Liver (tissue), 9 donors: Measurements from ENCODE around the gene LDAH. TPM values are rescaled to one million over a fixed set of nuclear protein-coding genes. Genes with fewer than 3 reads are reported as not detected.

Experiments used
- DNase-seq: peaks from one replicate; pipeline ENCODE4 v3.0.0-alpha.2; 2017; ENCODE audit warnings: low spot score
- H3K27ac ChIP-seq, 2 donors: one replicate each; pipeline ENCODE4 v1.7.0; 2013; ENCODE audit warnings: inconsistent platforms in 2 of 2, low read length in 2 of 2, control low read depth in 1 of 2, low read depth in 1 of 2, mild to moderate bottlenecking in 1 of 2
- H3K27me3 ChIP-seq, 4 donors: one replicate each; pipeline versions ENCODE4 v1.6.1 to v1.7.0; 2013; ENCODE audit warnings: low read length in 3 of 4, inconsistent platforms in 1 of 4, mild to moderate bottlenecking in 1 of 4, moderate library complexity in 1 of 4; ENCODE audit not compliant: control insufficient read depth in 4 of 4, insufficient read depth in 4 of 4
- H3K36me3 ChIP-seq, 4 donors: one replicate each; pipeline versions ENCODE4 v1.6.1 to v1.7.0; 2013; ENCODE audit warnings: low read length in 3 of 4, mild to moderate bottlenecking in 3 of 4, low read depth in 1 of 4, moderate library complexity in 1 of 4; ENCODE audit not compliant: control insufficient read depth in 4 of 4, insufficient read depth in 3 of 4
- H3K4me1 ChIP-seq, 4 donors: one replicate each; pipeline versions ENCODE4 v1.6.1 to v1.7.0; 2013; ENCODE audit warnings: low read length in 3 of 4, mild to moderate bottlenecking in 3 of 4, moderate library complexity in 1 of 4; ENCODE audit not compliant: control insufficient read depth in 4 of 4, insufficient read depth in 4 of 4
- H3K4me3 ChIP-seq, 3 donors: one replicate each; pipeline versions ENCODE4 v1.6.1 to v1.7.0; 2013; ENCODE audit warnings: low read length in 3 of 3, control low read depth in 1 of 3, low read depth in 1 of 3, mild to moderate bottlenecking in 1 of 3
- H3K9ac ChIP-seq, 2 donors: one replicate each; pipeline ENCODE4 v1.7.0; 2013; ENCODE audit warnings: low read length in 2 of 2, mild to moderate bottlenecking in 2 of 2, moderate library complexity in 2 of 2, control low read depth in 1 of 2, low read depth in 1 of 2
- H3K9me3 ChIP-seq, 4 donors: one replicate each; pipeline versions ENCODE4 v1.6.1 to v1.7.0; 2013; ENCODE audit warnings: low read length in 3 of 4; ENCODE audit not compliant: control insufficient read depth in 4 of 4
- EGR1 ChIP-seq, 2 donors: IDR thresholded peaks; 2 replicates each; pipeline ENCODE4 v1.6.1; 2016 to 2018; ENCODE audit warnings: antibody characterized with exemption in 2 of 2, low read depth in 2 of 2
- FOXA1 ChIP-seq: IDR thresholded peaks from 2 replicates; pipeline ENCODE4 v1.6.1; 2016; ENCODE audit warnings: antibody characterized with exemption
- FOXA2 ChIP-seq: IDR thresholded peaks from 2 replicates; pipeline ENCODE4 v1.6.1; 2016; ENCODE audit warnings: antibody characterized with exemption
- GABPA ChIP-seq, 2 donors: IDR thresholded peaks in 1 of 2; conservative IDR thresholded peaks in 1 of 2; 2 replicates each; pipeline ENCODE4 v1.6.1; 2016; ENCODE audit warnings: antibody characterized with exemption in 2 of 2, mild to moderate bottlenecking in 1 of 2, moderate library complexity in 1 of 2
- HNF4A ChIP-seq, 2 donors: conservative IDR thresholded peaks; 2 replicates each; pipeline ENCODE4 v1.6.1; 2016; ENCODE audit warnings: antibody characterized with exemption in 2 of 2, mild to moderate bottlenecking in 2 of 2
- HNF4G ChIP-seq: IDR thresholded peaks from 2 replicates; pipeline ENCODE4 v1.6.1; 2016; ENCODE audit warnings: antibody characterized with exemption
- JUND ChIP-seq, 2 donors: IDR thresholded peaks; 2 replicates each; pipeline ENCODE4 v1.6.1; 2016; ENCODE audit warnings: antibody characterized with exemption in 2 of 2
- NR2F2 ChIP-seq: IDR thresholded peaks from 2 replicates; pipeline ENCODE4 v1.6.1; 2016; ENCODE audit warnings: antibody characterized with exemption
- RAD21 ChIP-seq, 2 donors: IDR thresholded peaks; 2 replicates each; pipeline ENCODE4 v1.6.1; 2016; ENCODE audit warnings: antibody characterized with exemption in 2 of 2, mild to moderate bottlenecking in 2 of 2
- RXRA ChIP-seq, 2 donors: IDR thresholded peaks; 2 replicates each; pipeline ENCODE4 v1.6.1; 2017 to 2018; ENCODE audit warnings: antibody characterized with exemption in 2 of 2, mild to moderate bottlenecking in 1 of 2
- SP1 ChIP-seq: IDR thresholded peaks from 2 replicates; pipeline ENCODE4 v1.6.1; 2018; ENCODE audit warnings: antibody characterized with exemption, mild to moderate bottlenecking
- TAF1 ChIP-seq: conservative IDR thresholded peaks from 2 replicates; pipeline ENCODE4 v1.6.1; 2016; ENCODE audit warnings: antibody characterized with exemption, mild to moderate bottlenecking
- YY1 ChIP-seq: IDR thresholded peaks from 2 replicates; pipeline ENCODE4 v1.6.1; 2016; ENCODE audit warnings: antibody characterized with exemption, mild to moderate bottlenecking
- ZBTB33 ChIP-seq: IDR thresholded peaks from 2 replicates; pipeline ENCODE4 v1.6.1; 2016; ENCODE audit warnings: antibody characterized with exemption
- WGBS: extraction: QIAGEN DNeasy Blood & Tissue Kit; methylation state at CpG from one replicate; pipeline ENCODE4 v1.1.7; 2013; 5-methylcytosine and 5-hydroxymethylcytosine counted together
- polyA plus RNA-seq, 2 donors: library from polyadenylated mRNA; stranded (reverse) in 1 of 2; unstranded in 1 of 2; fragments of 200-250 nt in 1 of 2; fragments of >200 nt in 1 of 2; fragmentation: Nextera tagmentation in 1 of 2; extraction: Ambion mirVana in 1 of 2; gene quantifications; one replicate each; pipeline versions ENCODE4 v1.2.1 to v1.2.3, GENCODE V29; 2013 to 2015
- total RNA-seq, 2 donors: library from RNA; depleted of rRNA; stranded (reverse); fragments of >200 nt; gene quantifications; one replicate each; pipeline ENCODE4 v1.2.3, GENCODE V29; 2014
- TF ChIP-seq, protein P1 (sequence below): IDR thresholded peaks from 2 replicates; pipeline ENCODE4 v1.6.1; 2016; ENCODE audit warnings: antibody characterized with exemption, mild to moderate bottlenecking
- TF ChIP-seq, protein P2 (sequence below): fragments of 150-350 bp; IDR thresholded peaks from 2 replicates; pipeline ENCODE4 v1.5.1; 2017; ENCODE audit warnings: improper control_type of control experiment, low read depth, low read length; ENCODE audit not compliant: missing input control
- TF ChIP-seq, protein P3 (sequence below): IDR thresholded peaks from 2 replicates; pipeline ENCODE4 v1.6.1; 2016; ENCODE audit warnings: antibody characterized with exemption
- TF ChIP-seq, protein P4 (sequence below): IDR thresholded peaks from 2 replicates; pipeline ENCODE4 v1.6.1; 2016; ENCODE audit warnings: antibody characterized with exemption
- donor health status: healthy.
- donor health status: healthy.
- donor health status: healthy.
- donor health status: healthy.
- donor health status: healthy.

LDAH gene
- total and polyA plus RNA-seq, 4 donors = 5.8 to 17.7 (median 9.7) TPM

DNA sequence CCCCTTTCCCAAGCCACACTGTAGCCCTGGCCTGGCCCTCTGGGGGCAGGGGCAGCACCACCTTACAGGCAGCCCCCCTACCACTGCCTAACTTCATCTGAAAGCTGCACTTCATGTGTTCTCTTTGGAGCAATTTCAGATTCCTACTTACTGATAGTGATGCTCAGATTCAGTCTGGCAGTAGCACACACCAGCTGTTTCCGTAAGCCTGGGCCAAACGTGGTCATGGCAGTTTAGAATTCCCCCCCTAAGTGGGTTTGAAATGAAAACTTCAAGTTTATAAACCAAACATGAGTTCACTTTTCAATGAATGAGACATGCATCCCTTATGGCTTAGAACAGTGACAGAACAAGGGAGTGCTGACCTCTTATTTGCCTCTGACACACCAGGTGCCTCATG lies 126.5 kb downstream of the LDAH start:
- no peak overlapping the region for H3K27ac ChIP-seq
- H3K27me3 ChIP-seq = no peaks in the 10 kb centered on the region
- DNase-seq = no peak
- H3K36me3 ChIP-seq = no peaks in the 10 kb centered on the region
- H3K9me3 ChIP-seq = no peaks in the 10 kb centered on the region
- H3K4me1 ChIP-seq = peaks cover 3 to 35% (median 22%) of the 10 kb centered on the region in 4 donors
- no peak overlapping the region for H3K4me3 ChIP-seq
- TF ChIP-seq SP1 = no peak
- TF ChIP-seq, protein P1, sequence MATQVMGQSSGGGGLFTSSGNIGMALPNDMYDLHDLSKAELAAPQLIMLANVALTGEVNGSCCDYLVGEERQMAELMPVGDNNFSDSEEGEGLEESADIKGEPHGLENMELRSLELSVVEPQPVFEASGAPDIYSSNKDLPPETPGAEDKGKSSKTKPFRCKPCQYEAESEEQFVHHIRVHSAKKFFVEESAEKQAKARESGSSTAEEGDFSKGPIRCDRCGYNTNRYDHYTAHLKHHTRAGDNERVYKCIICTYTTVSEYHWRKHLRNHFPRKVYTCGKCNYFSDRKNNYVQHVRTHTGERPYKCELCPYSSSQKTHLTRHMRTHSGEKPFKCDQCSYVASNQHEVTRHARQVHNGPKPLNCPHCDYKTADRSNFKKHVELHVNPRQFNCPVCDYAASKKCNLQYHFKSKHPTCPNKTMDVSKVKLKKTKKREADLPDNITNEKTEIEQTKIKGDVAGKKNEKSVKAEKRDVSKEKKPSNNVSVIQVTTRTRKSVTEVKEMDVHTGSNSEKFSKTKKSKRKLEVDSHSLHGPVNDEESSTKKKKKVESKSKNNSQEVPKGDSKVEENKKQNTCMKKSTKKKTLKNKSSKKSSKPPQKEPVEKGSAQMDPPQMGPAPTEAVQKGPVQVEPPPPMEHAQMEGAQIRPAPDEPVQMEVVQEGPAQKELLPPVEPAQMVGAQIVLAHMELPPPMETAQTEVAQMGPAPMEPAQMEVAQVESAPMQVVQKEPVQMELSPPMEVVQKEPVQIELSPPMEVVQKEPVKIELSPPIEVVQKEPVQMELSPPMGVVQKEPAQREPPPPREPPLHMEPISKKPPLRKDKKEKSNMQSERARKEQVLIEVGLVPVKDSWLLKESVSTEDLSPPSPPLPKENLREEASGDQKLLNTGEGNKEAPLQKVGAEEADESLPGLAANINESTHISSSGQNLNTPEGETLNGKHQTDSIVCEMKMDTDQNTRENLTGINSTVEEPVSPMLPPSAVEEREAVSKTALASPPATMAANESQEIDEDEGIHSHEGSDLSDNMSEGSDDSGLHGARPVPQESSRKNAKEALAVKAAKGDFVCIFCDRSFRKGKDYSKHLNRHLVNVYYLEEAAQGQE = no peak
- no peak for TF ChIP-seq FOXA1
- TF ChIP-seq ZBTB33 = no peak
- no peak for TF ChIP-seq GABPA (IDR thresholded peaks at IDR 0.05 in 1 of 2, conservative IDR thresholded peaks at IDR 0.05 in 1 of 2)
- TF ChIP-seq, protein P2, sequence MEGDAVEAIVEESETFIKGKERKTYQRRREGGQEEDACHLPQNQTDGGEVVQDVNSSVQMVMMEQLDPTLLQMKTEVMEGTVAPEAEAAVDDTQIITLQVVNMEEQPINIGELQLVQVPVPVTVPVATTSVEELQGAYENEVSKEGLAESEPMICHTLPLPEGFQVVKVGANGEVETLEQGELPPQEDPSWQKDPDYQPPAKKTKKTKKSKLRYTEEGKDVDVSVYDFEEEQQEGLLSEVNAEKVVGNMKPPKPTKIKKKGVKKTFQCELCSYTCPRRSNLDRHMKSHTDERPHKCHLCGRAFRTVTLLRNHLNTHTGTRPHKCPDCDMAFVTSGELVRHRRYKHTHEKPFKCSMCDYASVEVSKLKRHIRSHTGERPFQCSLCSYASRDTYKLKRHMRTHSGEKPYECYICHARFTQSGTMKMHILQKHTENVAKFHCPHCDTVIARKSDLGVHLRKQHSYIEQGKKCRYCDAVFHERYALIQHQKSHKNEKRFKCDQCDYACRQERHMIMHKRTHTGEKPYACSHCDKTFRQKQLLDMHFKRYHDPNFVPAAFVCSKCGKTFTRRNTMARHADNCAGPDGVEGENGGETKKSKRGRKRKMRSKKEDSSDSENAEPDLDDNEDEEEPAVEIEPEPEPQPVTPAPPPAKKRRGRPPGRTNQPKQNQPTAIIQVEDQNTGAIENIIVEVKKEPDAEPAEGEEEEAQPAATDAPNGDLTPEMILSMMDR = no peak
- no peak for TF ChIP-seq HNF4G
- TF ChIP-seq, protein P3, sequence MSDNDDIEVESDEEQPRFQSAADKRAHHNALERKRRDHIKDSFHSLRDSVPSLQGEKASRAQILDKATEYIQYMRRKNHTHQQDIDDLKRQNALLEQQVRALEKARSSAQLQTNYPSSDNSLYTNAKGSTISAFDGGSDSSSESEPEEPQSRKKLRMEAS = no peak
- no peak for TF ChIP-seq FOXA2
- TF ChIP-seq, protein P4, sequence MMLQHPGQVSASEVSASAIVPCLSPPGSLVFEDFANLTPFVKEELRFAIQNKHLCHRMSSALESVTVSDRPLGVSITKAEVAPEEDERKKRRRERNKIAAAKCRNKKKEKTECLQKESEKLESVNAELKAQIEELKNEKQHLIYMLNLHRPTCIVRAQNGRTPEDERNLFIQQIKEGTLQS = no peak
- TF ChIP-seq EGR1 (IDR thresholded peaks at IDR 0.05; ENCODE audit: low read depth in 2 of 2) = no peak
- TF ChIP-seq HNF4A (conservative IDR thresholded peaks at IDR 0.05) = no peak
- no peak for TF ChIP-seq RXRA (IDR thresholded peaks at IDR 0.05)
- no peak for TF ChIP-seq JUND (IDR thresholded peaks at IDR 0.05)
- TF ChIP-seq TAF1 = no peak
- TF ChIP-seq NR2F2 = no peak
- TF ChIP-seq RAD21 (IDR thresholded peaks at IDR 0.05) = no peak
- no peak for TF ChIP-seq YY1
- WGBS = 90% methylated on average over 2 of the region's 2 CpGs
- H3K9ac ChIP-seq = no peak overlapping the region
